Measurements from ENCODE around the gene EYS.

DNA sequence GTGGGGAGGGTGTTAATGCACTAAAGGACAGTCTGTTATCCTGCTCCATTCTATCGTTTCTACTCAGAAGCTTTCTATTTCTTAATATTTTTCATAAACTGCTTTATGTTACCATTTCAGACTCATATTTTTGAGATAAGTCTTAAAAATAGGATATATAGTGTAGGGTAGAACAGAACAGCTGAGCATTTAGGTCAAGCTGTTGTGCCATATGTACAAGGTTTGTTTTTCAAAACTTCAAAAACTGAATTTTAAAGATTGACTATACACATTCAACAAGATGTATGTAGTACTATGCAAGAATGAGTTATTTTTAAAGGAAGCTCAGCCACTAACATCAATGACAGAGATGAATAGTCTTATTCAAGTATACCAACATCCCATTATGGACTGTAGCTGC lies 1634.3 kb downstream of the EYS start:
- TF ChIP-seq GATA2 (IDR thresholded peaks at IDR 0.05; ENCODE audit: low read depth, low read length) (no peak), GATA3 (IDR thresholded peaks at IDR 0.05; ENCODE audit: low read depth, low read length) (no peak)

Measured in SH-SY5Y (cell line).